Upper lobe of left lung (tissue), 6 donors: ENCODE data around the gene XRCC6. TPM values are rescaled to one million over a fixed set of nuclear protein-coding genes. Genes with fewer than 3 reads are reported as not detected.

Experiments used
- ATAC-seq, 2 donors: fragments of 200-7000 bp; cut with Tn5 transposase; one replicate each; pipeline ENCODE4 v1.9.1; 2022; ENCODE audit warnings: mild to moderate bottlenecking in 2 of 2, moderate library complexity in 2 of 2; ENCODE audit not compliant: low FRiP score in 2 of 2
- DNase-seq, 2 donors: peaks; one replicate each; pipeline ENCODE4 v3.0.0-alpha.2; 2019 to 2020
- H3K27ac ChIP-seq, 4 donors: fragments of 200-600 bp; sonication (generic); one replicate each; pipeline ENCODE4 v1.5.1; 2016 to 2019
- H3K27me3 ChIP-seq, 4 donors: fragments of 200-600 bp; sonication (generic); one replicate each; pipeline ENCODE4 v1.5.1; 2017 to 2019
- H3K36me3 ChIP-seq, 4 donors: fragments of 200-600 bp; sonication (generic); one replicate each; pipeline ENCODE4 v1.5.1; 2016 to 2019
- H3K4me1 ChIP-seq, 4 donors: fragments of 200-600 bp; sonication (generic); one replicate each; pipeline ENCODE4 v1.5.1; 2018 to 2019
- H3K4me3 ChIP-seq, 4 donors: fragments of 200-600 bp; sonication (generic); one replicate each; pipeline ENCODE4 v1.5.1; 2017 to 2019; ENCODE audit warnings: mild to moderate bottlenecking in 2 of 4, moderate library complexity in 1 of 4
- H3K9me3 ChIP-seq, 4 donors: fragments of 200-600 bp; sonication (generic); one replicate each; pipeline ENCODE4 v1.5.1; 2018 to 2019
- EP300 ChIP-seq, 4 donors: sonication (generic); formaldehyde crosslinking; IDR thresholded peaks; one replicate each; pipeline ENCODE4 v1.5.1; 2017; ENCODE audit warnings: antibody characterized with exemption in 4 of 4, control low read depth in 2 of 4
- POLR2A ChIP-seq, 4 donors: fragments of 450-650 bp; IDR thresholded peaks; one replicate each; pipeline ENCODE4 v1.5.1; 2016 to 2017; ENCODE audit warnings: antibody characterized with exemption in 4 of 4, mild to moderate bottlenecking in 2 of 4
- POLR2AphosphoS5 ChIP-seq, 2 donors: sonication (generic); formaldehyde crosslinking; IDR thresholded peaks; one replicate each; pipeline ENCODE4 v1.5.1; 2017; ENCODE audit warnings: antibody characterized with exemption in 2 of 2
- WGBS, 2 donors: methylation state at CpG; one replicate each; pipeline ENCODE4 v1.1.5; 2017 to 2018; 5-methylcytosine and 5-hydroxymethylcytosine counted together
- total RNA-seq, 6 donors: library from RNA; depleted of rRNA in 4 of 6; stranded (reverse); fragments of >200 nt in 4 of 6; gene quantifications; one replicate each; pipeline versions ENCODE4 v1.1.0 to v1.2.1, GENCODE V29; 2016 to 2021
- TF ChIP-seq, protein P1 (sequence below), 6 experiments: fragments of 450-650 bp in 4 of 6; fragments of 200-600 bp in 2 of 6; sonication (generic) in 2 of 6; IDR thresholded peaks; one replicate each; pipeline ENCODE4 v1.5.1; 2016 to 2019; ENCODE audit warnings: antibody characterized with exemption in 6 of 6
- donor health status: DM: no; HTN: no; CAD: no; lungs with moderate emphysema.
- donor health status: DM: no; HTN: yes; CAD: no; lungs with severe emphysema.

The XRCC6 gene
- total RNA-seq, 6 donors from 2014 or later, result 83.8 to 209 (median 167) TPM

DNA sequence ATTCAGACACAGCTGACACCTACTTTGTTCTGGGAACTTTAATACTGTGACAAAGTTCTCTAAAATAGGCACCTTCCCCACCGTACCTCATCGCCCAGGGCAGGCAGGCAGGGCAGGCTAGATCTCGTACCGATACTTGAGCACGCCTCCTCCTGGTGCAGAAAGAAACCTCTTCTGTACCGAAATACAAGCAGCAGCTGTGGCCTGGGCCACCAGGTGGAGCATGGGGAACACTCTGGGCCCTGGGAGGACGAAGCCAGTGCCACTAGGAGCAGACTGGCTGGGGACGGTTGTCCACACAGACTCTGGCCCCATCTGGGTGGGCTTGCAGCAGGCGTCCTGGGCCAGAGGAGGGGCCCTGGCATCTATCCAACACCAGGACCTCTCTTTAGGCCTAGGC lies 44.2 kb upstream of the XRCC6 start:
- no peaks in the 10 kb centered on the region for H3K9me3 ChIP-seq
- H3K36me3 ChIP-seq, result peaks cover 0 to 68% (median 57%) of the 10 kb centered on the region in 4 donors
- no peak overlapping the region for H3K4me3 ChIP-seq
- DNase-seq (peak in 1 of 2 donors; percentile 32), ATAC-seq (peak in 1 of 2 donors; percentile 16)
- WGBS, 2 donors, result 78 to 88% methylated on average over 5 to 9 of the region's 9 CpGs
- no peak for TF ChIP-seq POLR2A (IDR thresholded peaks at IDR 0.05)
- TF ChIP-seq, protein P1, sequence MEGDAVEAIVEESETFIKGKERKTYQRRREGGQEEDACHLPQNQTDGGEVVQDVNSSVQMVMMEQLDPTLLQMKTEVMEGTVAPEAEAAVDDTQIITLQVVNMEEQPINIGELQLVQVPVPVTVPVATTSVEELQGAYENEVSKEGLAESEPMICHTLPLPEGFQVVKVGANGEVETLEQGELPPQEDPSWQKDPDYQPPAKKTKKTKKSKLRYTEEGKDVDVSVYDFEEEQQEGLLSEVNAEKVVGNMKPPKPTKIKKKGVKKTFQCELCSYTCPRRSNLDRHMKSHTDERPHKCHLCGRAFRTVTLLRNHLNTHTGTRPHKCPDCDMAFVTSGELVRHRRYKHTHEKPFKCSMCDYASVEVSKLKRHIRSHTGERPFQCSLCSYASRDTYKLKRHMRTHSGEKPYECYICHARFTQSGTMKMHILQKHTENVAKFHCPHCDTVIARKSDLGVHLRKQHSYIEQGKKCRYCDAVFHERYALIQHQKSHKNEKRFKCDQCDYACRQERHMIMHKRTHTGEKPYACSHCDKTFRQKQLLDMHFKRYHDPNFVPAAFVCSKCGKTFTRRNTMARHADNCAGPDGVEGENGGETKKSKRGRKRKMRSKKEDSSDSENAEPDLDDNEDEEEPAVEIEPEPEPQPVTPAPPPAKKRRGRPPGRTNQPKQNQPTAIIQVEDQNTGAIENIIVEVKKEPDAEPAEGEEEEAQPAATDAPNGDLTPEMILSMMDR (IDR thresholded peaks at IDR 0.05), result peak in 5 of 6 experiments; percentile 14 to 66 (median 51)
- H3K4me1 ChIP-seq, result no peaks in the 10 kb centered on the region
- no peaks in the 10 kb centered on the region for H3K27me3 ChIP-seq
- H3K27ac ChIP-seq, result no peak overlapping the region

DNA sequence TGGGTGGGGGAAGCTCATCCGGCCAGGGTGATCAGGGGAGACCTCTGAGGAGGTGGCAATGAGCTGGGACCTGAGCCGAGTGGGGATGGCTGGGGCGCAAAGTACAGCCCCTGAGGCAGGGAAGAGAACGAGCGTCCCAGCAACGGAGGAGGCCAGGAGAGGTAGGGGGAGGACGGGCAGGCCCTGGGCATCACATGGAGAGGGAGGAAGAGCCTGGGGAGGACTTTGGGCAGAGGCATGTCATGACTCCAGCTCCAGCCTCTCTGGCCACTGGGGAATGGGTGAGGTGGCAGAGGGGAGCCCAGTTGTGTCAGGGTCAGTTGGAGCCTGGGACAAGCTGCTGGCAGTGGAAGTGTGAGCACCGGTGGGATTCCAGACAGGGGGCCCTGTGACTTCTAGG lies 43.0 kb upstream of the XRCC6 start:
- ATAC-seq (no peak), DNase-seq (no peak)
- H3K9me3 ChIP-seq, result no peaks in the 10 kb centered on the region
- WGBS, 2 donors, result 88 to 99% methylated on average over 8 of the region's 8 CpGs
- no peaks in the 10 kb centered on the region for H3K4me1 ChIP-seq
- H3K27ac ChIP-seq, result no peak overlapping the region
- no peak overlapping the region for H3K4me3 ChIP-seq
- no peaks in the 10 kb centered on the region for H3K27me3 ChIP-seq
- TF ChIP-seq EP300 (IDR thresholded peaks at IDR 0.05) (no peak), POLR2AphosphoS5 (IDR thresholded peaks at IDR 0.05) (no peak), POLR2A (IDR thresholded peaks at IDR 0.05) (no peak)
- TF ChIP-seq, protein P1 (IDR thresholded peaks at IDR 0.05), result no peak
- peaks cover 3 to 81% (median 66%) of the 10 kb centered on the region in 4 donors for H3K36me3 ChIP-seq

DNA sequence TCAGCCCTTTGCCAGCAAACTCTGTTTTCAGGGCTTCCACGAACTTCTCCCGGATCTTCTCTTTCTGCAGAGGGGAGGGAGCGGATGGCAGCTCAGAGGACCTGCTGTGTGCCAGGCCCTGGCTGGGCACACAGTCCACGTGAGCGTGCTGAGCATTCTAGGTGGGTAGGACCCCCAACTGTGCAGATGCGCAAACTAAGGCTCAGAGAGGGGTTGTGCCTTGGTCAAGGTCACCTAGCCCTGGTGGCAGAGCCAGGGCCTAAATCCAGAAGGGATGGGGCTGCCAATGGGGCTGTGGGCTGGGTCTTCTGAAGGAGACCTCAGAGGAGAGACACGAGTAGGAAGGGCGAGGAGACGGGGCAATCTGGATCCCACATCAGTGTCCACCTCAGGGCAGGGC lies 42.3 kb upstream of the XRCC6 start:
- no peaks in the 10 kb centered on the region for H3K27me3 ChIP-seq
- H3K4me3 ChIP-seq, result no peak overlapping the region
- TF ChIP-seq POLR2A (IDR thresholded peaks at IDR 0.05), result no peak
- no peak for TF ChIP-seq POLR2AphosphoS5 (IDR thresholded peaks at IDR 0.05)
- TF ChIP-seq, protein P1 (IDR thresholded peaks at IDR 0.05), result no peak
- no peak for TF ChIP-seq EP300 (IDR thresholded peaks at IDR 0.05)
- no peaks in the 10 kb centered on the region for H3K4me1 ChIP-seq
- DNase-seq (no peak), ATAC-seq (no peak)
- H3K27ac ChIP-seq, result no peak overlapping the region
- H3K9me3 ChIP-seq, result no peaks in the 10 kb centered on the region
- 93% methylated on average over 8 to 9 of the region's 9 CpGs for WGBS, 2 donors
- H3K36me3 ChIP-seq, result peaks cover 9 to 88% (median 73%) of the 10 kb centered on the region in 4 donors

DNA sequence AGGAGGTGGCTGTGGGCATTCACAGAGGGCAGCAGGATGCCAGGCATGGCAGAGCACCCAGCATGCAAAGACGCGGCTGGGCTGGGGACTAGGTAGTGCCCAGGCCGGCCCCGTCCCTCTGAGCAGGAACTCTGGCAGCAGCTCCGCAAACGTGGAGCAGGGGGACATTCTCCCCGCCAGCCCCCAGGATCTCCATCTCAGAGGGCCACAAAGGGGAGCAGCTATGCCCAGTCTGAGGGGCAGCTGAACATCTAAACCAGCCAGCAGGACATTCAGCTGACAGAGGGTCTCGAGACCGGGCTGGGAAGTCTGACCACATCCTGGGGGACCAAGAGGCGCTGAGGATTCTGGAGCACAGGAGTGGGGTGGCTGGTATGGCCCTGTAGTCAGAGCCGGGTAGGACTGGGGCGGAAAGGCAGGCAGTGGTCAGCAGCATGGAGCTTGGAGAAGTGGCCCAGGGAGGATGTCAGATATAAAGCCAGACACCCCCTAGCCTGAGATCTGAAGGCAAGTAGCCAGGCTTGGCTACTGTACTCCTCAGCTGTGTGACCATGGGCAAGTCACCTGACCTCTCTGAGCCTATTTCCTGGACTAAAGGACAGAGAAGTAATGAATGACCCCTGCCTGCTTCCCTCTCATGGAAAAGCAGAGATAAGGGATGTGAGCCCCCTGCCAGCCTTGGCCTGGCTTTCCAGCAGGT lies 41.6 kb upstream of the XRCC6 start:
- no peak overlapping the region for H3K4me3 ChIP-seq
- ATAC-seq (no peak), DNase-seq (no peak)
- WGBS, 2 donors, result 96 to 98% methylated on average over 8 to 12 of the region's 12 CpGs
- H3K27ac ChIP-seq, result no peak overlapping the region
- no peaks in the 10 kb centered on the region for H3K4me1 ChIP-seq
- peaks cover 9 to 92% (median 78%) of the 10 kb centered on the region in 4 donors for H3K36me3 ChIP-seq
- no peaks in the 10 kb centered on the region for H3K27me3 ChIP-seq
- TF ChIP-seq POLR2A (IDR thresholded peaks at IDR 0.05) (no peak), POLR2AphosphoS5 (IDR thresholded peaks at IDR 0.05) (no peak), EP300 (IDR thresholded peaks at IDR 0.05) (no peak)
- TF ChIP-seq, protein P1 (IDR thresholded peaks at IDR 0.05), result no peak
- H3K9me3 ChIP-seq, result no peaks in the 10 kb centered on the region

DNA sequence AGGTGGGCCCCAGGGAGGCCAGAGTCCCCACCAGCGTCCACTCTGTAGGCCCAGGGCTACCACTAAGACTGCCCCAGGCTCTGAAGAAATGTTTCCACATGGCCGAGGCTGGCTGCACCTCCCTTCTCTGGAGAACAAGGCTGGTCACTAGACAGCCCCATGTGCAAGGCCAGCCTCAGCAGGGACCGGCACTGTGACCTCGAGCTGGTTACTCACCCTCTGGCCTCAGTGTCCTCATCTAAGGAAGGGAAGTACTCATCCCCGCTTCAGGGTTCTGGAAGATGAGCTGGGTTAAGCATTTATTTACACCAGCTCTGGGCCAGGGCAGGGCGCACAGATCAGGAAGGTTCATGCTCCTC lies 41.1 kb upstream of the XRCC6 start:
- H3K27ac ChIP-seq, result no peak overlapping the region
- TF ChIP-seq, protein P1 (IDR thresholded peaks at IDR 0.05), result no peak
- TF ChIP-seq POLR2AphosphoS5 (IDR thresholded peaks at IDR 0.05), result no peak
- TF ChIP-seq POLR2A (IDR thresholded peaks at IDR 0.05), result no peak
- TF ChIP-seq EP300 (IDR thresholded peaks at IDR 0.05), result no peak
- H3K4me3 ChIP-seq, result no peak overlapping the region
- no peaks in the 10 kb centered on the region for H3K27me3 ChIP-seq
- H3K36me3 ChIP-seq, result peaks cover 9 to 92% (median 83%) of the 10 kb centered on the region in 4 donors
- no peak for DNase-seq
- WGBS, 2 donors, result 85 to 92% methylated on average over 2 to 6 of the region's 6 CpGs
- H3K9me3 ChIP-seq, result no peaks in the 10 kb centered on the region
- ATAC-seq, result no peak
- H3K4me1 ChIP-seq, result peaks cover 0 to 4% (median 0%) of the 10 kb centered on the region in 4 donors
